ENCODE measurements around the gene ILK.

DNA sequence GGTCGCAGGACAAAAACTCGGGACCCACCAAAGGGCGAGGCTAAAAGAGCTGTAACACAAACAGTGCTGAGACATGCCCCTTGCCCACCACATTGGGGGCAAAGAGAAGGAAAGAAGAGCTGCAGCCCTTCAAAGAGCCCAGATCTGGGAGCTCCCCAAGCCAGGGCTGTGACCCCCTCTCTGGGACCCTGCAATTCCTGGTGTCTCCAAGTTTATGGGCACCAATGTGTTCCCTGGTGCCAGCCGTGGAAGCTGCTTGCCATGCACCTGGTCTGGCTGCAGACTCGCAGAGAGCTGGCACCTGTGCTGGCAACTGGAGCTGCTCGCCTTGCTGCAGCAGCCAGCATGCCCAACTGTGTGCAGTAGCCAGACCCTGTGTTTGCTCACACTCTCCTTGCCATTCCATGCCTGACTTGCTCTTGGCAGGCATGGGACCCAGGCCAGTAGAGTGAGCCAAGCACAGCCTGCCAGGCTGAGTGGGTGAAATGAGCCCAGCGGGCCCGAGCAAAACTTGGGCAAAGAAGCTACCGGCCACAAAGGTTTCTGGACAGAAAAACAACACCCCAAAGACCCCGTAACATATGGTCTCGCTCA is 16.1 kb upstream of the ILK start:
- TF ChIP-seq CTCF (IDR thresholded peaks at IDR 0.05; ENCODE audit: low read depth, low read length): no peak
- no peak for TF ChIP-seq EZH2phosphoT487 (IDR thresholded peaks at IDR 0.05; ENCODE audit: low read depth)
